B cell (primary cell): Measurements from ENCODE around the gene ELF3. TPM values are rescaled to one million over a fixed set of nuclear protein-coding genes. Genes with fewer than 3 reads are reported as not detected.

Experiments
- ATAC-seq: fragments of 200-7000 bp; cut with Tn5 transposase; one replicate; pipeline ENCODE4 v1.10.0; 2021; ENCODE audit warnings: low read depth, mild to moderate bottlenecking, moderate number of reproducible peaks, moderate library complexity
- CTCF ChIA-PET: fragments of 350-600 bp; sonication (Branson Sonifier 250); formaldehyde crosslinking; loops from one replicate; lab custom pipeline; 2021; ENCODE audit warnings: antibody characterized with exemption, inconsistent platforms; lab: Charles Lee
- POLR2A ChIA-PET: fragments of 350-600 bp; sonication (Branson Sonifier 250); formaldehyde crosslinking; loops from one replicate; lab custom pipeline; 2021; ENCODE audit warnings: antibody characterized with exemption; lab: Charles Lee
- DNase-seq: peaks from one replicate; pipeline ENCODE4 v3.0.0; 2013
- H2AFZ ChIP-seq: 2 replicates; pipeline ENCODE4 v1.6.1; 2012; ENCODE audit warnings: mild to moderate bottlenecking, low read depth, low read length; ENCODE audit not compliant: insufficient read depth, poor library complexity, severe bottlenecking
- H3K27ac ChIP-seq, 2 donors: 1 replicate in 1 of 2; 2 replicates in 1 of 2; pipeline ENCODE4 v1.5.1; 2012 to 2013; ENCODE audit warnings: low read length in 2 of 2, mild to moderate bottlenecking in 2 of 2, moderate library complexity in 1 of 2
- H3K27me3 ChIP-seq, 4 experiments: fragments of 200-600 bp in 1 of 4; sonication (generic) in 1 of 4; replicated peaks in 1 of 4; 1 replicate in 2 of 4; 2 replicates in 2 of 4; pipeline versions ENCODE4 v1.6.1 to v1.7.0; 2013 to 2016; ENCODE audit warnings: low read length in 3 of 4, mild to moderate bottlenecking in 2 of 4, mixed read lengths in 1 of 4, moderate library complexity in 1 of 4; ENCODE audit not compliant: insufficient read depth in 4 of 4, control insufficient read depth in 3 of 4; ENCODE audit errors: control extremely low read depth in 1 of 4
- H3K36me3 ChIP-seq, 2 experiments: replicated peaks in 1 of 2; 1 replicate in 1 of 2; 2 replicates in 1 of 2; pipeline versions ENCODE4 v1.6.1 to v1.7.1; 2013; ENCODE audit warnings: low read length in 1 of 2; ENCODE audit not compliant: insufficient read depth in 2 of 2, control insufficient read depth in 1 of 2; ENCODE audit errors: control extremely low read depth in 1 of 2, extremely low read depth in 1 of 2
- H3K4me1 ChIP-seq, 2 donors: fragments of 200-600 bp in 1 of 2; sonication (generic) in 1 of 2; 1 replicate in 1 of 2; 2 replicates in 1 of 2; pipeline versions ENCODE4 v1.5.1 to v1.6.1; 2013 to 2017; ENCODE audit warnings: low read length in 2 of 2; ENCODE audit not compliant: control insufficient read depth in 2 of 2, insufficient read depth in 2 of 2
- H3K4me2 ChIP-seq: replicated peaks from 2 replicates; pipeline ENCODE3; 2012; ENCODE audit warnings: mild to moderate bottlenecking, low read depth, low read length; ENCODE audit not compliant: poor library complexity, severe bottlenecking
- H3K4me3 ChIP-seq, 5 experiments: fragments of 200-600 bp in 1 of 5; sonication (generic) in 1 of 5; 1 replicate in 3 of 5; 2 replicates in 2 of 5; pipeline versions ENCODE4 v1.5.1 to v1.7.0; 2011 to 2016; ENCODE audit warnings: low read length in 4 of 5, mild to moderate bottlenecking in 4 of 5, low read depth in 2 of 5, control low read depth in 1 of 5, moderate library complexity in 1 of 5; ENCODE audit not compliant: insufficient read depth in 1 of 5; ENCODE audit errors: control extremely low read depth in 1 of 5, extremely low read depth in 1 of 5
- H3K79me2 ChIP-seq: fragments of 200-600 bp; sonication (generic); one replicate; pipeline ENCODE4 v1.6.0; 2016; ENCODE audit warnings: low read length; ENCODE audit not compliant: control insufficient read depth, insufficient read depth
- H3K9ac ChIP-seq: fragments of 200-600 bp; sonication (generic); 2 replicates; pipeline ENCODE4 v1.6.1; 2017; ENCODE audit warnings: mild to moderate bottlenecking, low read length, moderate library complexity
- H3K9me3 ChIP-seq, 3 donors: one replicate each; pipeline versions ENCODE4 v1.6.1 to v1.7.1; 2013; ENCODE audit warnings: low read length in 2 of 3; ENCODE audit not compliant: control insufficient read depth in 2 of 3, insufficient read depth in 1 of 3; ENCODE audit errors: control extremely low read depth in 1 of 3
- H4K20me1 ChIP-seq: 2 replicates; pipeline ENCODE4 v1.6.0; 2012; ENCODE audit warnings: mild to moderate bottlenecking, low read length; ENCODE audit not compliant: insufficient read depth, control insufficient read depth, poor library complexity, severe bottlenecking
- H3K27ac Mint-ChIP-seq: one replicate; pipeline ENCODE4 v1.8.0; 2021; ENCODE audit warnings: mixed read lengths
- H3K27me3 Mint-ChIP-seq: one replicate; pipeline ENCODE4 v1.8.0; 2021; ENCODE audit warnings: mixed read lengths
- H3K4me1 Mint-ChIP-seq: one replicate; pipeline ENCODE4 v1.8.0; 2021; ENCODE audit warnings: mixed read lengths
- H3K4me3 Mint-ChIP-seq: one replicate; pipeline ENCODE4 v1.8.0; 2021; ENCODE audit warnings: mixed read lengths
- H3K9me3 Mint-ChIP-seq: one replicate; pipeline ENCODE4 v1.8.0; 2022; ENCODE audit warnings: mixed read lengths; ENCODE audit not compliant: insufficient read depth
- EZH2 ChIP-seq: IDR thresholded peaks from 2 replicates; pipeline ENCODE4 v1.6.1; 2012; ENCODE audit warnings: borderline replicate concordance, low read depth, mild to moderate bottlenecking, moderate library complexity, low read length; ENCODE audit not compliant: insufficient read depth, poor library complexity, severe bottlenecking
- WGBS: methylation state at CpG from one replicate; pipeline ENCODE4 v1.1.5; 2013; ENCODE audit warnings: missing lambda C conversion rate; ENCODE audit not compliant: insufficient coverage; 5-methylcytosine and 5-hydroxymethylcytosine counted together
- intact Hi-C: fragments of 100-400 bp; cut with micrococcal nuclease; formaldehyde crosslinking; loops from one replicate; pipeline ENCODE4 v1.10.0; 2022
- polyA plus RNA-seq: library from polyadenylated mRNA; depleted of rRNA; stranded (reverse); fragments of >200 nt; gene quantifications from 2 replicates; pipeline ENCODE4 v1.2.3, GENCODE V29; 2012
- total RNA-seq, 2 donors: library from RNA; stranded (reverse); fragments of 120-200 nt in 1 of 2; gene quantifications; 1 replicate in 1 of 2; 2 replicates in 1 of 2; pipeline versions ENCODE4 v1.2.3 to v1.2.4, GENCODE V29; 2013 to 2022
- TF ChIP-seq, protein P1 (sequence below): fragments of 200-600 bp; IDR thresholded peaks from one replicate; pipeline ENCODE4 v1.8.0; 2022; ENCODE audit warnings: antibody characterized with exemption, mild to moderate bottlenecking

Gene ELF3
- total and polyA plus RNA-seq, 2 donors (not counting 1 experiment from before 2014, with no cell fraction given): 1.6 to 4.0 TPM

DNA sequence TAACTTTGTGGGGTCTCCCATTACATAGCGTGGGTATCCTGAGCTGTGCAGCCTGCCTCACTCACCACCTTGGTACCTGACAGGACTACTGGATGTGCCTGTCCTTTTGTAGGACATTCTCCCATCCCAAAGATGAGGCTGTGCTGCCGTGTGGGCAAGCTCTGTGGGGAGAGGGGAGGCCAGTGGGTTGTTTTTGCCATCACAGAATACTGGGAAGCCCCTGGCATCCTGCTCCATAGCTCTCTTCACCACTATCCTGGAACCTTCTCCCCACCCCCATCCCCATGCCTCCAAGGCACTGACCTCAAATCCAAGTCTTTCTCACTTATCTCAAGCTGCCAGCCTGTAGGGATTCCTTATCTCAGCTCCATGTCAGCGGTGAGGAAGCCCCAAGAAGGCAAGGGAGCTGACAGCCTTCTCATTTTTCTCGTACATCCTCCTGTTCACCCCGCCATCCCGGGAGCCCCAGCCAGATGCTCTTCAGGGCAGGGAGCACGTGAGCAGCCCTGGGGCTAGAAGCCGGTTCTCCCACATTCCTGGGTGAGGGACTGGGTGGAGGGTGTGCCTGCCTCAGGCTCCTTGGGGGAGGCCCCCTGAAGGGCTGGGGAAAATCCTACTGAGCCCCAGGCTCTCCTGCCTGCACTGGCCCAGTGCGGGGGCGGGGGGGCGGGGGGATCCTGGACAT, 2.4 kb upstream of the ELF3 start:
- Histone ChIP-seq H3K4me2 (no peak overlapping the region), H4K20me1 (no peaks in the 10 kb centered on the region), H3K36me3 (peaks cover 6 to 29% of the 10 kb centered on the region in 2 experiments), H3K9me3 (no peaks in the 10 kb centered on the region), H3K27me3 (no peaks in the 10 kb centered on the region), H3K9ac (no peak overlapping the region), H3K79me2 (no peaks in the 10 kb centered on the region), H3K4me1 (peaks cover 0 to 7% of the 10 kb centered on the region in 2 donors), H3K27ac (no peak overlapping the region), H2AFZ (no peak overlapping the region), H3K4me3 (no peak overlapping the region)
- Mint-ChIP-seq H3K9me3 (no peaks in the 10 kb centered on the region), H3K4me1 (peaks cover 2% of the 10 kb centered on the region), H3K27me3 (no peaks in the 10 kb centered on the region), H3K4me3 (no peak overlapping the region), H3K27ac (no peak overlapping the region)
- ChIA-PET POLR2A (no interaction called here), CTCF (interaction anchor here (0.8 to 2.9 kb wide), 5 partner anchors 9 to 152 kb away, joined by 3 to 21 read pairs (median 3); partner anchors contain the start of genes PTPN7 and RNPEP)
- 88% methylated on average over 6 of the region's 11 CpGs for WGBS
- ATAC-seq (no peak), DNase-seq (no peak)
- TF ChIP-seq, protein P1, sequence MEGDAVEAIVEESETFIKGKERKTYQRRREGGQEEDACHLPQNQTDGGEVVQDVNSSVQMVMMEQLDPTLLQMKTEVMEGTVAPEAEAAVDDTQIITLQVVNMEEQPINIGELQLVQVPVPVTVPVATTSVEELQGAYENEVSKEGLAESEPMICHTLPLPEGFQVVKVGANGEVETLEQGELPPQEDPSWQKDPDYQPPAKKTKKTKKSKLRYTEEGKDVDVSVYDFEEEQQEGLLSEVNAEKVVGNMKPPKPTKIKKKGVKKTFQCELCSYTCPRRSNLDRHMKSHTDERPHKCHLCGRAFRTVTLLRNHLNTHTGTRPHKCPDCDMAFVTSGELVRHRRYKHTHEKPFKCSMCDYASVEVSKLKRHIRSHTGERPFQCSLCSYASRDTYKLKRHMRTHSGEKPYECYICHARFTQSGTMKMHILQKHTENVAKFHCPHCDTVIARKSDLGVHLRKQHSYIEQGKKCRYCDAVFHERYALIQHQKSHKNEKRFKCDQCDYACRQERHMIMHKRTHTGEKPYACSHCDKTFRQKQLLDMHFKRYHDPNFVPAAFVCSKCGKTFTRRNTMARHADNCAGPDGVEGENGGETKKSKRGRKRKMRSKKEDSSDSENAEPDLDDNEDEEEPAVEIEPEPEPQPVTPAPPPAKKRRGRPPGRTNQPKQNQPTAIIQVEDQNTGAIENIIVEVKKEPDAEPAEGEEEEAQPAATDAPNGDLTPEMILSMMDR: no peak
- TF ChIP-seq EZH2: no peak
- intact Hi-C loops: no loop called here
